Bronchial epithelial cell (primary cell): ENCODE measurements around the gene NATD1. TPM values are rescaled to one million over a fixed set of nuclear protein-coding genes. Genes with fewer than 3 reads are reported as not detected.

Source experiments
- DNase-seq: peaks from one replicate; pipeline ENCODE4 v3.0.0-alpha.2; 2010; ENCODE audit warnings: low read depth
- FAIRE-seq: peaks from 2 replicates; lab custom pipeline; 2011; peaks lifted over from hg19 to GRCh38; lab: Jason Lieb, UNC
- H3K27me3 ChIP-seq: 2 replicates; pipeline ENCODE4 v1.5.1; 2011; ENCODE audit warnings: low read length; ENCODE audit not compliant: control insufficient read depth, insufficient read depth
- H3K36me3 ChIP-seq: 2 replicates; pipeline ENCODE4 v1.5.1; 2011; ENCODE audit warnings: low read length; ENCODE audit not compliant: control insufficient read depth, insufficient read depth
- H3K4me3 ChIP-seq: 2 replicates; pipeline ENCODE4 v1.5.1; 2011; ENCODE audit warnings: mild to moderate bottlenecking, low read depth, low read length, control low read depth
- total RNA-seq: library from RNA; depleted of rRNA; stranded (reverse); fragments of >200 nt; gene quantifications from 2 replicates; pipeline ENCODE4 v1.2.1, GENCODE V29; 2014
- TF ChIP-seq, protein P1 (sequence below): IDR thresholded peaks from 2 replicates; pipeline ENCODE4 v1.5.1; 2011; ENCODE audit warnings: mild to moderate bottlenecking, moderate library complexity, low read length, control low read depth, inconsistent platforms; ENCODE audit not compliant: insufficient read depth, severe bottlenecking

Gene NATD1
- total RNA-seq, 1 donor from 2014 or later: 0.53 TPM

DNA sequence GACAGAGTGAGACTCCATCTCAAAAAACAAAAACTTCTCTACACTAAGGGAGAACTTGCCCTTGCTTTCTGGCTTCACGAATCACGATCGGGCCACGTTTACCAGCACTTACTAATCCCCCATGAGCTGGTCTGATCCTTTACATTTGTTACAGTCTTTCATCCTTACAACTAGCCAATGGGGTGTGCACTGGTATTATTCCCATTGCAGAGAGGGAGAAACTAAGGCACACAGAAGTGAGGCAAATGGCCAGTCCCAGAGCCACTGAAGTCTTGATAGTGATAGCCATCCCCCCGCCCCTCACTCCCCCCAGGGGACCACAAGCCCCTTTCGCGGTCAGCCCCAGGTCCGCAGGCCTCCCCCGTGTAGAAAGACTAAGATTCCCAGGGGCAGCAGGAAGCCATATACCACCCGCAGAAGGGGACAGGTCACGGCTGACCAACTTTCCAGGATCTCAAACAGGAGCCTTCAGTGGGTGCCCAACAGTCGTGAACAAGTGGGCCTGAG lies 868 bp downstream of the NATD1 start:
- Histone ChIP-seq H3K27me3 (no peaks in the 10 kb centered on the region), H3K36me3 (no peaks in the 10 kb centered on the region), H3K4me3 (peak overlapping the region; percentile 33)
- DNase-seq: no peak
- no peak for FAIRE-seq
- TF ChIP-seq, protein P1, sequence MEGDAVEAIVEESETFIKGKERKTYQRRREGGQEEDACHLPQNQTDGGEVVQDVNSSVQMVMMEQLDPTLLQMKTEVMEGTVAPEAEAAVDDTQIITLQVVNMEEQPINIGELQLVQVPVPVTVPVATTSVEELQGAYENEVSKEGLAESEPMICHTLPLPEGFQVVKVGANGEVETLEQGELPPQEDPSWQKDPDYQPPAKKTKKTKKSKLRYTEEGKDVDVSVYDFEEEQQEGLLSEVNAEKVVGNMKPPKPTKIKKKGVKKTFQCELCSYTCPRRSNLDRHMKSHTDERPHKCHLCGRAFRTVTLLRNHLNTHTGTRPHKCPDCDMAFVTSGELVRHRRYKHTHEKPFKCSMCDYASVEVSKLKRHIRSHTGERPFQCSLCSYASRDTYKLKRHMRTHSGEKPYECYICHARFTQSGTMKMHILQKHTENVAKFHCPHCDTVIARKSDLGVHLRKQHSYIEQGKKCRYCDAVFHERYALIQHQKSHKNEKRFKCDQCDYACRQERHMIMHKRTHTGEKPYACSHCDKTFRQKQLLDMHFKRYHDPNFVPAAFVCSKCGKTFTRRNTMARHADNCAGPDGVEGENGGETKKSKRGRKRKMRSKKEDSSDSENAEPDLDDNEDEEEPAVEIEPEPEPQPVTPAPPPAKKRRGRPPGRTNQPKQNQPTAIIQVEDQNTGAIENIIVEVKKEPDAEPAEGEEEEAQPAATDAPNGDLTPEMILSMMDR: no peak

DNA sequence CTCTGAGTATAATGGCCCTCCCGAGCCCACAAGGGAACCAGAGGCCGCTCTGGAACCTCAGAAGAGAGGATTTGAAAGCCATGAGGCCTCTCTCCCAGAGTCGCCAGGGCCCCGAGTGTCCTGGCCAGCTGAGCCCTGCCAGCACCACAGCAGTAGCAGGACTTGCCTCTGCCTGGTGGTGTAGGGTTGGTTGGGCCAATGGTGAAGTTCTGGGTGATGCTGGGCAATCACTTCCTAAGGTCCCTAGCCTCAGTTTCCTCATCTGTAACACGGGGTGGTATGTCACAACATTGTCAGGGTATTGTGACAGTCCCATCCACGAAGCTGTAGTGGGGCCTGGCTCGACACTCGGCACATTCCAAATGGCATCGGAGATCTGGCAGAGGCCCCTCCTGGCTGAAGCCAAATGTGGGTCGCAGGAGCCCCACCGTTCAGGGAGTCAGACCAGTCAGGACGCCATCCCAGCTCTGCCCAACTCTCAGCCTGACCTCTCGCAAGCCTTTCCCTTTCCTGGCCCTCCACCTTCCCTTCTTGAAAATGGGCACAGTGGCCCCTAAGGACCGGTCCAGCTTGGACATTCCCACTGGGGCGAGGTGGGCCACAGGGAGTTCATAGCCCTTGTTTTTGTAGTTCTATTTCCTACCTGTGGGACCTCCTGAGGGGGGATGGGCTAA lies 1.7 kb downstream of the NATD1 start:
- no peaks in the 10 kb centered on the region for H3K27me3 ChIP-seq
- no peaks in the 10 kb centered on the region for H3K36me3 ChIP-seq
- FAIRE-seq: no peak
- no peak for DNase-seq
- no peak overlapping the region for H3K4me3 ChIP-seq
- TF ChIP-seq, protein P1: no peak

DNA sequence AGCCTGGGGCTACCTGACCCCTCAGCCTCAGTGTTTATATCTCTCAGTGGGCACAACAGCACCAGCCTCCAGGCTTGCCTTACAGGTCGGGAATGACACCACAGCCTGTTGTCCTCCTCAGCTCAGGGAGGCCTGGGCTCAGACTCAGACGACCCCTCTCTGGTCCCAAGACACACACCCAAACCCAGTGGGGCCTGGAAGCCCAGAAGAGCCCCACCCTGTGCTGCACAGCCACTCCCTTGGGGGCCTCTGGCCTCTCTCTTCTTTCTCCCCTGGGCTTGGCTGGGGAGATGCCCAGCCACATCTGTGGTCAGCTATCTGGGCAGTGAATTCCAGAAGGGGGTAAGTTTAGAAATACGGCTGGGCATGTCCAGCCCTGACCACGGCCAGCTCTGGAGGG lies 2.4 kb downstream of the NATD1 start:
- FAIRE-seq: no peak

DNA sequence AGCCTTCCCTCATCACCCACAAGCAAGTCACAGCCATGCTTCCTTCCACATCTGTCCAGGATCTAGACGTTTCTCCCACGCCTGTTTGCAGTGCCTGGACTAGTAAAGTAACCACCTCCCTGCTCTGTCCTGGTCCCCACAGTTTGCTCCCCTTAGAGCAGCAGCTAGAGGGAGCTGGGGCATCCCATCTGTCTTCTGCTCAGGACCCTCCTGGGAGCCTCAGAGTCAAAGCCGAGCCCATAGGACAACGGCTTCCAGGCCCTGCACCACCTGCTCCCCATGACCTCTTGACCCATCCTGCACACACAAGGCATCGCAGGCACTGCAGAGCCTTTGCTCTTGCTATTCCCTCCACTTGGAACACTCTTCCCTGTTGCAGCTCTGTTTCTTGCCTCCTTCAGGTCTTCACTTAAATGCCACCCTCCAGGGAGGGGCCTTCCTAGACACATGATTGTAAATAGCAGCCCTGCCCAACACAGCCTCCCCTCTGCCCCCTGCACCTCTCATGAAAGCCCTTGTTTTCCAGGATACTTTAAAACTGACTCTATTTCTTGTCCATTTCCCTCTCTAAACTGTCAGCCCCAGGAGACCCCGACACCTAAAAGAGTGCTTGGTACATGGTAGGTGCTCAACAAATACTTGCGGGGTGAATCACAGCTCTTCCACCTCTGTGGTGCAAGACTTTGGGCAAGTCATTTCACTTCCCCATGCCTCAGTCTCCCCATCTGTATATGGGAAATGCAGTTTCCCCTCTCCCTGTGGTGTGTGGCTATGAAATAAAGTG lies 3.1 kb downstream of the NATD1 start:
- TF ChIP-seq, protein P1: no peak
- H3K4me3 ChIP-seq: no peak overlapping the region
- DNase-seq: peak; percentile 26
- peak; percentile 84 for FAIRE-seq
- H3K27me3 ChIP-seq: no peaks in the 10 kb centered on the region
- H3K36me3 ChIP-seq: no peaks in the 10 kb centered on the region

More for the DNA sequence above, 2.4 kb downstream of the NATD1 start:
- no peak overlapping the region for H3K4me3 ChIP-seq
- no peaks in the 10 kb centered on the region for H3K27me3 ChIP-seq
- no peaks in the 10 kb centered on the region for H3K36me3 ChIP-seq
- TF ChIP-seq, protein P1: no peak
- DNase-seq: no peak

DNA sequence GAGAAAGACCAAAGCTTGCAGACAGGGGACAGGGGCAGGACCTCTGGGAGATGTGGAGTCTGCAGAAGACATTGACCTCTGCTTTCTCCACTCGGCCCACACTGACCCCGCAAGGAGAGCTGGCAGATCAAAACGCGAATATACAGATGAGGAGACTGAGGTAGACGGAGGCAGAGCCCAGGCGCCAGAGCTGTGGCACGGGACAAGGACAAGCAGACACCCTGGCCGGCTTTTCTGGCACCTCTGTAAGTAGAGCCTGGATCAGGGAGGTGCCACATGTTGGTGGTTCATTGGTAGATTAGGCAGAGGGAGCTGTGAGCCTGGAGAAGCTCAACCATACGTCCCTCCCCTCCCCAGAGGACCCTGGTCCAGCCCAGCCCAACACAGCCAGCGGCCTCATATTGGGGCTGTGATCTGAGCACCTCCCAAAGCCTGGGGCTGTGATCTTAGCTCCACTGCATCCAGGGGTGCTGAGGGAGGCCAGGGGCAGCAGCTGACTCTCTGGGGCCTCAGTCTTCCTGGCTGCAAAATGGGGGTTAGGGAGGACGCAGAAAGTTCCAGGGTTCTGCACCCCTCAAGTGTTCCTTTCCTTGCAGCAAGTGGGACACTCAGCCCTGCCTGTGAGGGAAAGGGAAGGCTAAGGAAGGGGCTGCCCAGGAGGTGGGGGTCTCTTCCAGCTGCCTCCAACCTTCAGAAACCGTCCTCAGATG lies 4.0 kb downstream of the NATD1 start:
- DNase-seq: no peak
- no peaks in the 10 kb centered on the region for H3K27me3 ChIP-seq
- TF ChIP-seq, protein P1: no peak
- FAIRE-seq: no peak
- H3K4me3 ChIP-seq: no peak overlapping the region
- H3K36me3 ChIP-seq: no peaks in the 10 kb centered on the region
